PC-3 (cell line): Measurements from ENCODE around the gene MARCHF9. TPM values are rescaled to one million over a fixed set of nuclear protein-coding genes. Genes with fewer than 3 reads are reported as not detected.

Experiments used
- ATAC-seq: fragments of 200-7000 bp; cut with Tn5 transposase; 2 replicates; pipeline ENCODE4 v1.9.1; 2020; ENCODE audit warnings: mild to moderate bottlenecking, moderate library complexity
- BruUV-seq: library from RNA; stranded (reverse); fragments of 400-500 nt; replicated peaks from 2 replicates; lab custom pipeline; 2021; lab: Mats Ljungman, UMichigan
- CTCF ChIA-PET: fragments of 300-600 bp; sonication (Branson Sonifier 250); formaldehyde crosslinking; loops from one replicate; lab custom pipeline; 2022; ENCODE audit warnings: antibody characterized with exemption; lab: Charles Lee
- POLR2A ChIA-PET: fragments of 300-600 bp; sonication (Branson Sonifier 250); formaldehyde crosslinking; loops from one replicate; lab custom pipeline; 2022; ENCODE audit warnings: antibody characterized with exemption; ENCODE audit not compliant: unreplicated experiment; lab: Charles Lee
- DNase-seq: peaks from one replicate; pipeline ENCODE4 v3.0.0-alpha.2; 2015
- H2AFZ ChIP-seq: fragments of 300-600 bp; sonication (generic); 2 replicates; pipeline ENCODE4 v1.6.0; 2016; ENCODE audit warnings: antibody characterized with exemption, low read length
- H3F3A ChIP-seq: fragments of 300-600 bp; sonication (generic); one replicate; pipeline ENCODE4 v1.6.0; 2017; ENCODE audit warnings: antibody characterized with exemption, low read length, control low read depth, mild to moderate bottlenecking; ENCODE audit not compliant: unreplicated experiment
- H3K27ac ChIP-seq: fragments of 300-600 bp; sonication (generic); 2 replicates; pipeline ENCODE4 v1.5.1; 2016; ENCODE audit warnings: mild to moderate bottlenecking, low read length
- H3K27me3 ChIP-seq: fragments of 300-600 bp; sonication (generic); 2 replicates; pipeline ENCODE4 v1.6.1; 2016; ENCODE audit warnings: low read length, mixed read lengths
- H3K36me3 ChIP-seq: fragments of 300-600 bp; sonication (generic); 2 replicates; pipeline ENCODE4 v1.6.1; 2016; ENCODE audit warnings: low read depth, mixed run types, low read length, mixed read lengths
- H3K4me1 ChIP-seq: fragments of 300-600 bp; sonication (generic); 2 replicates; pipeline ENCODE4 v1.5.1; 2016; ENCODE audit warnings: low read length; ENCODE audit not compliant: insufficient read depth
- H3K4me2 ChIP-seq: fragments of 300-600 bp; sonication (generic); 2 replicates; pipeline ENCODE4 v1.6.0; 2016; ENCODE audit warnings: low read length
- H3K4me3 ChIP-seq: fragments of 300-600 bp; sonication (generic); 2 replicates; pipeline ENCODE4 v1.5.1; 2016; ENCODE audit warnings: mild to moderate bottlenecking, low read length, mixed read lengths
- H3K79me2 ChIP-seq: fragments of 300-600 bp; sonication (generic); 2 replicates; pipeline ENCODE4 v1.6.1; 2017; ENCODE audit warnings: low read length, mixed read lengths
- H3K9ac ChIP-seq: fragments of 300-600 bp; sonication (generic); 2 replicates; pipeline ENCODE4 v1.6.0; 2016; ENCODE audit warnings: mild to moderate bottlenecking, low read length
- H3K9me2 ChIP-seq: fragments of 300-600 bp; sonication (generic); replicated peaks from 2 replicates; pipeline ENCODE4 v1.6.1; 2016; ENCODE audit warnings: mixed run types, low read length, mixed read lengths
- H3K9me3 ChIP-seq: fragments of 300-600 bp; sonication (generic); 2 replicates; pipeline ENCODE4 v1.6.1; 2016; ENCODE audit warnings: low read length, mixed read lengths
- H4K20me1 ChIP-seq: fragments of 300-600 bp; sonication (generic); 2 replicates; pipeline ENCODE4 v1.6.1; 2016; ENCODE audit warnings: low read length, mixed read lengths
- CTCF ChIP-seq: fragments of 300-600 bp; sonication (generic); conservative IDR thresholded peaks from 2 replicates; pipeline ENCODE4 v1.5.1; 2017; ENCODE audit warnings: antibody characterized with exemption, low read depth, mild to moderate bottlenecking, low read length
- EZH2 ChIP-seq: fragments of 300-600 bp; sonication (generic); IDR thresholded peaks from one replicate; pipeline ENCODE4 v1.6.1; 2017; ENCODE audit warnings: antibody characterized with exemption, mild to moderate bottlenecking, low read length; ENCODE audit not compliant: unreplicated experiment
- EZH2phosphoT487 ChIP-seq: fragments of 300-600 bp; sonication (generic); IDR thresholded peaks from 2 replicates; pipeline ENCODE4 v1.6.1; 2018; ENCODE audit warnings: mild to moderate bottlenecking, antibody characterized with exemption, low read length, borderline replicate concordance
- intact Hi-C: fragments of 100-400 bp; cut with micrococcal nuclease; formaldehyde crosslinking; loops from 2 replicates; pipeline ENCODE4 v1.9.0; 2023
- total RNA-seq: library from RNA; depleted of rRNA; stranded (reverse); fragments of >200 nt; gene quantifications from 2 replicates; pipeline ENCODE4 v1.2.3, GENCODE V29; 2014

MARCHF9 gene
- total RNA-seq, 1 experiment from 2014 or later = 13.4 TPM

GRCh38 chr12:57715786-57716185 is 39.1 kb upstream of the MARCHF9 start:
- Histone ChIP-seq H3K9ac (no peak overlapping the region), H3K79me2 (no peaks in the 10 kb centered on the region), H3K36me3 (peaks cover 11% of the 10 kb centered on the region; the same call in 1 of the 2 replicates), H3F3A (no peaks in the 10 kb centered on the region), H4K20me1 (no peaks in the 10 kb centered on the region), H3K4me3 (no peak overlapping the region), H2AFZ (no peak overlapping the region), H3K9me2 (no peaks in the 10 kb centered on the region), H3K27ac (no peak overlapping the region), H3K9me3 (no peaks in the 10 kb centered on the region), H3K27me3 (no peaks in the 10 kb centered on the region), H3K4me1 (no peaks in the 10 kb centered on the region), H3K4me2 (no peak overlapping the region)
- no peak for ATAC-seq
- no peak for DNase-seq
- BruUV-seq = TSS peak; percentile 1
- no peak for TF ChIP-seq EZH2
- intact Hi-C loops = no loop called here
- ChIA-PET CTCF (no interaction called here), POLR2A (no interaction called here)

- H3K4me3 ChIP-seq = no peak overlapping the region
- H3K4me2 ChIP-seq = no peak overlapping the region
- no peak overlapping the region for H3K27ac ChIP-seq
- peaks cover 11% of the 10 kb centered on the region; the same call in 1 of the 2 replicates for H3K36me3 ChIP-seq
- no TSS peak for BruUV-seq
- no peaks in the 10 kb centered on the region for H3K9me3 ChIP-seq
- H4K20me1 ChIP-seq = no peaks in the 10 kb centered on the region
- no peaks in the 10 kb centered on the region for H3F3A ChIP-seq
- intact Hi-C loops = no loop called here
- H3K79me2 ChIP-seq = no peaks in the 10 kb centered on the region
- H3K27me3 ChIP-seq = no peaks in the 10 kb centered on the region
- H3K9me2 ChIP-seq = no peaks in the 10 kb centered on the region
- H3K4me1 ChIP-seq = no peaks in the 10 kb centered on the region
- H2AFZ ChIP-seq = no peak overlapping the region
- ChIA-PET CTCF (interaction anchor here (0.6 kb wide), 1 partner anchor 179 kb away, joined by 3 read pairs; no protein-coding TSS in a partner anchor), POLR2A (no interaction called here)
- H3K9ac ChIP-seq = no peak overlapping the region
- TF ChIP-seq EZH2phosphoT487 (no peak), CTCF (no peak), EZH2 (no peak)
- no peak for DNase-seq
- no peak for ATAC-seq
Observed at GRCh38 chr12:57716305-57716704, 38.6 kb upstream of the MARCHF9 start.

GRCh38 chr12:57717131-57717530 is 37.8 kb upstream of the MARCHF9 start:
- no peaks in the 10 kb centered on the region for H3K9me2 ChIP-seq
- intact Hi-C loops = no loop called here
- peaks cover 11% of the 10 kb centered on the region; the same call in 1 of the 2 replicates for H3K36me3 ChIP-seq
- no peaks in the 10 kb centered on the region for H3K27me3 ChIP-seq
- no peak overlapping the region for H3K4me2 ChIP-seq
- BruUV-seq = no TSS peak
- no peak overlapping the region for H2AFZ ChIP-seq
- ChIA-PET POLR2A (no interaction called here), CTCF (no interaction called here)
- ATAC-seq (no peak), DNase-seq (no peak)
- H3K79me2 ChIP-seq = no peaks in the 10 kb centered on the region
- H4K20me1 ChIP-seq = no peaks in the 10 kb centered on the region
- no peak overlapping the region for H3K27ac ChIP-seq
- H3K9me3 ChIP-seq = no peaks in the 10 kb centered on the region
- no peaks in the 10 kb centered on the region for H3K4me1 ChIP-seq
- TF ChIP-seq CTCF = no peak
- no peak for TF ChIP-seq EZH2
- TF ChIP-seq EZH2phosphoT487 = no peak
- no peaks in the 10 kb centered on the region for H3F3A ChIP-seq
- H3K9ac ChIP-seq = no peak overlapping the region
- no peak overlapping the region for H3K4me3 ChIP-seq
